Glomerular visceral epithelial cell (primary cell): ENCODE data around the gene PARD3B.

ENCODE experiments used
- DNase-seq: peaks from one replicate; pipeline ENCODE4 v3.0.0-alpha.2; 2016; ENCODE audit errors: extremely low spot score

PARD3B gene

GRCh38 chr2:205054789-205055188 lies 509.5 kb downstream of the PARD3B start:
- no peak for DNase-seq

GRCh38 chr2:205055251-205055650 lies 510.0 kb downstream of the PARD3B start:
- DNase-seq = no peak

- no peak for DNase-seq
Observed at GRCh38 chr2:205056151-205056561, 510.9 kb downstream of the PARD3B start.

GRCh38 chr2:205058409-205058808 lies 513.1 kb downstream of the PARD3B start:
- DNase-seq = no peak

- DNase-seq = peak; percentile 44
Observed at GRCh38 chr2:205060269-205060668, 515.0 kb downstream of the PARD3B start.

- no peak for DNase-seq
Observed at GRCh38 chr2:205066081-205066480, 520.8 kb downstream of the PARD3B start.

GRCh38 chr2:205069928-205070327 lies 524.7 kb downstream of the PARD3B start:
- DNase-seq = no peak

GRCh38 chr2:205070889-205071288 lies 525.6 kb downstream of the PARD3B start:
- no peak for DNase-seq

- no peak for DNase-seq
Observed at GRCh38 chr2:205073433-205074020, 528.3 kb downstream of the PARD3B start.

- DNase-seq = no peak
Observed at GRCh38 chr2:205076405-205076804, 531.1 kb downstream of the PARD3B start.

- DNase-seq = no peak
Observed at GRCh38 chr2:205077159-205077558, 531.9 kb downstream of the PARD3B start.

- DNase-seq = no peak
Observed at GRCh38 chr2:205078762-205079161, 533.5 kb downstream of the PARD3B start.

- no peak for DNase-seq
Observed at GRCh38 chr2:205079173-205079572, 533.9 kb downstream of the PARD3B start.

- no peak for DNase-seq
Observed at GRCh38 chr2:205086662-205087061, 541.4 kb downstream of the PARD3B start.

GRCh38 chr2:205087862-205088261 lies 542.6 kb downstream of the PARD3B start:
- DNase-seq = no peak

GRCh38 chr2:205089958-205090357 lies 544.7 kb downstream of the PARD3B start:
- DNase-seq = no peak

GRCh38 chr2:205091411-205091810 lies 546.1 kb downstream of the PARD3B start:
- no peak for DNase-seq

GRCh38 chr2:205094031-205094430 lies 548.8 kb downstream of the PARD3B start:
- DNase-seq = no peak

GRCh38 chr2:205103699-205104098 lies 558.4 kb downstream of the PARD3B start:
- DNase-seq = no peak

GRCh38 chr2:205107810-205108209 lies 562.5 kb downstream of the PARD3B start:
- no peak for DNase-seq

- no peak for DNase-seq
Observed at GRCh38 chr2:205115511-205115910, 570.2 kb downstream of the PARD3B start.

GRCh38 chr2:205117125-205117524 lies 571.9 kb downstream of the PARD3B start:
- DNase-seq = no peak

- DNase-seq = peak; percentile 53
Observed at GRCh38 chr2:205119136-205119535, 573.9 kb downstream of the PARD3B start.

GRCh38 chr2:205128726-205129125 lies 583.5 kb downstream of the PARD3B start:
- no peak for DNase-seq
